H1 (cell line): ENCODE data around the gene TRNAU1AP. TPM values are rescaled to one million over a fixed set of nuclear protein-coding genes. Genes with fewer than 3 reads are reported as not detected.

ENCODE experiments used
- CREB1 ChIP-seq: IDR thresholded peaks from 2 replicates; pipeline ENCODE4 v1.6.1; 2012; ENCODE audit warnings: inconsistent platforms
- CTBP2 ChIP-seq: IDR thresholded peaks from 2 replicates; pipeline ENCODE4 v1.7.0; 2011; ENCODE audit warnings: borderline replicate concordance, mild to moderate bottlenecking, moderate library complexity, mixed read lengths, low read length; ENCODE audit not compliant: insufficient read depth, insufficient read length
- E2F6 ChIP-seq: IDR thresholded peaks from 2 replicates; pipeline ENCODE4 v1.6.1; 2012; ENCODE audit warnings: inconsistent platforms
- RFX5 ChIP-seq: IDR thresholded peaks from 2 replicates; pipeline ENCODE4 v1.6.1; 2011; ENCODE audit warnings: low read depth, low read length, improper control_type of control experiment, borderline replicate concordance
- TAF1 ChIP-seq: IDR thresholded peaks from 2 replicates; pipeline ENCODE4 v1.6.1; 2011; ENCODE audit warnings: mild to moderate bottlenecking, low read depth, low read length
- TAF7 ChIP-seq: optimal IDR thresholded peaks from 2 replicates; pipeline ENCODE3; 2011; ENCODE audit warnings: low read depth, mild to moderate bottlenecking, inconsistent platforms, low read length, moderate library complexity, borderline replicate concordance
- polyA plus RNA-seq, 7 experiments: library from polyadenylated mRNA; depleted of rRNA in 3 of 7; stranded (reverse) in 5 of 7; unstranded in 2 of 7; fragments of >200 nt in 5 of 7; fragments of 200-250 nt in 2 of 7; gene quantifications; 1 replicate in 5 of 7; 2 replicates in 1 of 7; 4 replicates in 1 of 7; pipeline versions ENCODE4 v1.2.1 to v1.2.3, GENCODE V29; 2011 to 2013; ENCODE audit warnings: missing spikeins in 2 of 7, mixed read lengths in 2 of 7
- total RNA-seq: library from RNA; stranded (reverse); fragmentation: NEBNext Ultra II Directional; extraction: Animal tissue kit (Norgen Biotek cat#: 25700); gene quantifications from 2 replicates; pipeline ENCODE4 v1.2.1, GENCODE V29; 2021
- TF ChIP-seq, protein P1 (sequence below): fragments of 300-600 bp; sonication (generic); IDR thresholded peaks from 2 replicates; pipeline ENCODE4 v1.7.1; 2012; ENCODE audit warnings: low read length, moderate library complexity, mild to moderate bottlenecking, inconsistent platforms; ENCODE audit not compliant: insufficient replicate concordance

The TRNAU1AP gene
- total and polyA plus RNA-seq, 2 of the 8 experiments (the other 6 are each of a cell fraction or from before 2014, with no cell fraction given) = 35.2 to 37.1 TPM

GRCh38 chr1:28510273-28510969, 42.5 kb upstream of the TRNAU1AP start (continued):
- TF ChIP-seq, protein P1, sequence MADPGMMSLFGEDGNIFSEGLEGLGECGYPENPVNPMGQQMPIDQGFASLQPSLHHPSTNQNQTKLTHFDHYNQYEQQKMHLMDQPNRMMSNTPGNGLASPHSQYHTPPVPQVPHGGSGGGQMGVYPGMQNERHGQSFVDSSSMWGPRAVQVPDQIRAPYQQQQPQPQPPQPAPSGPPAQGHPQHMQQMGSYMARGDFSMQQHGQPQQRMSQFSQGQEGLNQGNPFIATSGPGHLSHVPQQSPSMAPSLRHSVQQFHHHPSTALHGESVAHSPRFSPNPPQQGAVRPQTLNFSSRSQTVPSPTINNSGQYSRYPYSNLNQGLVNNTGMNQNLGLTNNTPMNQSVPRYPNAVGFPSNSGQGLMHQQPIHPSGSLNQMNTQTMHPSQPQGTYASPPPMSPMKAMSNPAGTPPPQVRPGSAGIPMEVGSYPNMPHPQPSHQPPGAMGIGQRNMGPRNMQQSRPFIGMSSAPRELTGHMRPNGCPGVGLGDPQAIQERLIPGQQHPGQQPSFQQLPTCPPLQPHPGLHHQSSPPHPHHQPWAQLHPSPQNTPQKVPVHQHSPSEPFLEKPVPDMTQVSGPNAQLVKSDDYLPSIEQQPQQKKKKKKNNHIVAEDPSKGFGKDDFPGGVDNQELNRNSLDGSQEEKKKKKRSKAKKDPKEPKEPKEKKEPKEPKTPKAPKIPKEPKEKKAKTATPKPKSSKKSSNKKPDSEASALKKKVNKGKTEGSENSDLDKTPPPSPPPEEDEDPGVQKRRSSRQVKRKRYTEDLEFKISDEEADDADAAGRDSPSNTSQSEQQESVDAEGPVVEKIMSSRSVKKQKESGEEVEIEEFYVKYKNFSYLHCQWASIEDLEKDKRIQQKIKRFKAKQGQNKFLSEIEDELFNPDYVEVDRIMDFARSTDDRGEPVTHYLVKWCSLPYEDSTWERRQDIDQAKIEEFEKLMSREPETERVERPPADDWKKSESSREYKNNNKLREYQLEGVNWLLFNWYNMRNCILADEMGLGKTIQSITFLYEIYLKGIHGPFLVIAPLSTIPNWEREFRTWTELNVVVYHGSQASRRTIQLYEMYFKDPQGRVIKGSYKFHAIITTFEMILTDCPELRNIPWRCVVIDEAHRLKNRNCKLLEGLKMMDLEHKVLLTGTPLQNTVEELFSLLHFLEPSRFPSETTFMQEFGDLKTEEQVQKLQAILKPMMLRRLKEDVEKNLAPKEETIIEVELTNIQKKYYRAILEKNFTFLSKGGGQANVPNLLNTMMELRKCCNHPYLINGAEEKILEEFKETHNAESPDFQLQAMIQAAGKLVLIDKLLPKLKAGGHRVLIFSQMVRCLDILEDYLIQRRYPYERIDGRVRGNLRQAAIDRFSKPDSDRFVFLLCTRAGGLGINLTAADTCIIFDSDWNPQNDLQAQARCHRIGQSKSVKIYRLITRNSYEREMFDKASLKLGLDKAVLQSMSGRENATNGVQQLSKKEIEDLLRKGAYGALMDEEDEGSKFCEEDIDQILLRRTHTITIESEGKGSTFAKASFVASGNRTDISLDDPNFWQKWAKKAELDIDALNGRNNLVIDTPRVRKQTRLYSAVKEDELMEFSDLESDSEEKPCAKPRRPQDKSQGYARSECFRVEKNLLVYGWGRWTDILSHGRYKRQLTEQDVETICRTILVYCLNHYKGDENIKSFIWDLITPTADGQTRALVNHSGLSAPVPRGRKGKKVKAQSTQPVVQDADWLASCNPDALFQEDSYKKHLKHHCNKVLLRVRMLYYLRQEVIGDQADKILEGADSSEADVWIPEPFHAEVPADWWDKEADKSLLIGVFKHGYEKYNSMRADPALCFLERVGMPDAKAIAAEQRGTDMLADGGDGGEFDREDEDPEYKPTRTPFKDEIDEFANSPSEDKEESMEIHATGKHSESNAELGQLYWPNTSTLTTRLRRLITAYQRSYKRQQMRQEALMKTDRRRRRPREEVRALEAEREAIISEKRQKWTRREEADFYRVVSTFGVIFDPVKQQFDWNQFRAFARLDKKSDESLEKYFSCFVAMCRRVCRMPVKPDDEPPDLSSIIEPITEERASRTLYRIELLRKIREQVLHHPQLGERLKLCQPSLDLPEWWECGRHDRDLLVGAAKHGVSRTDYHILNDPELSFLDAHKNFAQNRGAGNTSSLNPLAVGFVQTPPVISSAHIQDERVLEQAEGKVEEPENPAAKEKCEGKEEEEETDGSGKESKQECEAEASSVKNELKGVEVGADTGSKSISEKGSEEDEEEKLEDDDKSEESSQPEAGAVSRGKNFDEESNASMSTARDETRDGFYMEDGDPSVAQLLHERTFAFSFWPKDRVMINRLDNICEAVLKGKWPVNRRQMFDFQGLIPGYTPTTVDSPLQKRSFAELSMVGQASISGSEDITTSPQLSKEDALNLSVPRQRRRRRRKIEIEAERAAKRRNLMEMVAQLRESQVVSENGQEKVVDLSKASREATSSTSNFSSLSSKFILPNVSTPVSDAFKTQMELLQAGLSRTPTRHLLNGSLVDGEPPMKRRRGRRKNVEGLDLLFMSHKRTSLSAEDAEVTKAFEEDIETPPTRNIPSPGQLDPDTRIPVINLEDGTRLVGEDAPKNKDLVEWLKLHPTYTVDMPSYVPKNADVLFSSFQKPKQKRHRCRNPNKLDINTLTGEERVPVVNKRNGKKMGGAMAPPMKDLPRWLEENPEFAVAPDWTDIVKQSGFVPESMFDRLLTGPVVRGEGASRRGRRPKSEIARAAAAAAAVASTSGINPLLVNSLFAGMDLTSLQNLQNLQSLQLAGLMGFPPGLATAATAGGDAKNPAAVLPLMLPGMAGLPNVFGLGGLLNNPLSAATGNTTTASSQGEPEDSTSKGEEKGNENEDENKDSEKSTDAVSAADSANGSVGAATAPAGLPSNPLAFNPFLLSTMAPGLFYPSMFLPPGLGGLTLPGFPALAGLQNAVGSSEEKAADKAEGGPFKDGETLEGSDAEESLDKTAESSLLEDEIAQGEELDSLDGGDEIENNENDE = no peak
- peak; percentile 41; the same call in 1 of the 2 replicates for TF ChIP-seq TAF1
- no peak for TF ChIP-seq CTBP2
- TF ChIP-seq CREB1 = no peak
- 0 out of 2 replicates have a peak, but pooled peaks have one; percentile 11 for TF ChIP-seq E2F6
- no peak for TF ChIP-seq TAF7
- 0 out of 2 replicates have a peak, but pooled peaks have one; percentile 25 for TF ChIP-seq RFX5
